Loucy (cell line): ENCODE measurements around the gene KRT79.

Experiments used
- H2AFZ ChIP-seq: fragments of 200-600 bp; sonication (generic); 2 replicates; pipeline ENCODE4 v1.6.0; 2016; ENCODE audit warnings: antibody characterized with exemption, mild to moderate bottlenecking, low read length, moderate library complexity
- H3F3A ChIP-seq: fragments of 200-600 bp; 2 replicates; pipeline ENCODE4 v1.6.0; 2016; ENCODE audit warnings: antibody characterized with exemption, low read depth, mild to moderate bottlenecking
- H3K27me3 ChIP-seq: fragments of 200-600 bp; sonication (generic); 2 replicates; pipeline ENCODE4 v1.6.1; 2014; ENCODE audit warnings: low read length, mild to moderate bottlenecking; ENCODE audit not compliant: insufficient read depth, poor library complexity, severe bottlenecking
- H3K36me3 ChIP-seq: fragments of 200-600 bp; sonication (generic); 2 replicates; pipeline ENCODE4 v1.6.1; 2016; ENCODE audit warnings: low read length; ENCODE audit not compliant: insufficient read depth
- H3K4me1 ChIP-seq: fragments of 200-600 bp; sonication (generic); 2 replicates; pipeline ENCODE4 v1.5.1; 2014; ENCODE audit warnings: low read length, mild to moderate bottlenecking; ENCODE audit not compliant: insufficient read depth, poor library complexity, severe bottlenecking
- H3K4me2 ChIP-seq: fragments of 200-600 bp; sonication (generic); 2 replicates; pipeline ENCODE4 v1.6.0; 2014; ENCODE audit warnings: antibody characterized with exemption, low read length, low read depth, mild to moderate bottlenecking; ENCODE audit not compliant: poor library complexity, severe bottlenecking
- H3K4me3 ChIP-seq: fragments of 200-600 bp; sonication (generic); 2 replicates; pipeline ENCODE4 v1.5.1; 2014; ENCODE audit warnings: low read length, mild to moderate bottlenecking, mixed read lengths; ENCODE audit not compliant: poor library complexity, severe bottlenecking
- H3K79me2 ChIP-seq: fragments of 200-600 bp; sonication (generic); 2 replicates; pipeline ENCODE4 v1.6.1; 2014; ENCODE audit warnings: low read length; ENCODE audit not compliant: insufficient read depth
- H3K9ac ChIP-seq: fragments of 200-600 bp; sonication (generic); 2 replicates; pipeline ENCODE4 v1.6.0; 2014; ENCODE audit warnings: mild to moderate bottlenecking, low read depth, low read length, moderate library complexity; ENCODE audit not compliant: poor library complexity, severe bottlenecking
- H3K9me2 ChIP-seq: fragments of 200-600 bp; sonication (generic); replicated peaks from 2 replicates; pipeline ENCODE4 v1.6.1; 2016; ENCODE audit warnings: low read depth, low read length, mixed read lengths
- H3K9me3 ChIP-seq: fragments of 200-600 bp; sonication (generic); 2 replicates; pipeline ENCODE4 v1.6.1; 2014; ENCODE audit warnings: mild to moderate bottlenecking, antibody characterized with exemption, low read length, low read depth; ENCODE audit not compliant: insufficient read depth
- H4K20me1 ChIP-seq: fragments of 200-600 bp; sonication (generic); 2 replicates; pipeline ENCODE4 v1.6.0; 2014; ENCODE audit warnings: antibody characterized with exemption, low read length, mild to moderate bottlenecking; ENCODE audit not compliant: insufficient read depth, poor library complexity, severe bottlenecking
- EZH2phosphoT487 ChIP-seq: fragments of 200-600 bp; IDR thresholded peaks from 2 replicates; pipeline ENCODE4 v1.6.1; 2018; ENCODE audit warnings: antibody characterized with exemption, mild to moderate bottlenecking, moderate library complexity, borderline replicate concordance
- TF ChIP-seq, protein P1 (sequence below): fragments of 200-600 bp; sonication (generic); conservative IDR thresholded peaks from 2 replicates; pipeline ENCODE4 v1.5.1; 2014; ENCODE audit warnings: mild to moderate bottlenecking, antibody characterized with exemption, low read length

KRT79 gene

DNA sequence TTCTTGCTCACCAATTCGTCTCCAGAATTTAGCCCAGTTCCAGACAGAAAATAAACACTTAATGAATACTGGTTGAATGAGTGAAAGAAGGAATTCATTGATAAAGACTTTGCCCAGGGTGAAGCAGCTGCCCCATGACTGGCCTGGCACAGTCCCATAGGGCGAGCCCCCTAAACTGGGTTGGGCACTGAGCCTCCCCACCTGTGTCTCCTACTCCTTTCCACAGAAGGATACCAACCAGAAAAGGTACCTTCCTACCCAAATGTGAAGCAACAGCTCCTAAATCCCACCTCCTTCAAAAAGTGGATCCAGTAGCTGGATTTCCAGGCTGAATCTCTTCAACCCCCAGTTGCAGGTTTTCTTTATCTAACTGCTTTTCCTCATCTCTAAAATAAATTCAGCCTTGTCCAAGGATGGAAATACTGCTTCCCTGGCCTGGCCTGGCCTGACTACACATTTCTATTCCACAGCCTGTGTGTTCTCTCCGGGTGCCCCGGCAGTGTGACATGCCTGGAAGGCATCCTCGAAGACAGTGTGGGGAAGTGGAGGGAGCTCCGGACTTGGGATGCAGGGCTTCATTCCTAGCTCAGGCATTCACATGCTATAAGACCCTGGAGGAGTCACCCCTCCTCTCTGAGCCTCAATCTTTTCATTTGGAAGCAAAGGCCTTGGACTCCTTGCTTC, 45.8 kb downstream of the KRT79 start:
- no peaks in the 10 kb centered on the region for H3K9me3 ChIP-seq
- H3F3A ChIP-seq, result no peaks in the 10 kb centered on the region

DNA sequence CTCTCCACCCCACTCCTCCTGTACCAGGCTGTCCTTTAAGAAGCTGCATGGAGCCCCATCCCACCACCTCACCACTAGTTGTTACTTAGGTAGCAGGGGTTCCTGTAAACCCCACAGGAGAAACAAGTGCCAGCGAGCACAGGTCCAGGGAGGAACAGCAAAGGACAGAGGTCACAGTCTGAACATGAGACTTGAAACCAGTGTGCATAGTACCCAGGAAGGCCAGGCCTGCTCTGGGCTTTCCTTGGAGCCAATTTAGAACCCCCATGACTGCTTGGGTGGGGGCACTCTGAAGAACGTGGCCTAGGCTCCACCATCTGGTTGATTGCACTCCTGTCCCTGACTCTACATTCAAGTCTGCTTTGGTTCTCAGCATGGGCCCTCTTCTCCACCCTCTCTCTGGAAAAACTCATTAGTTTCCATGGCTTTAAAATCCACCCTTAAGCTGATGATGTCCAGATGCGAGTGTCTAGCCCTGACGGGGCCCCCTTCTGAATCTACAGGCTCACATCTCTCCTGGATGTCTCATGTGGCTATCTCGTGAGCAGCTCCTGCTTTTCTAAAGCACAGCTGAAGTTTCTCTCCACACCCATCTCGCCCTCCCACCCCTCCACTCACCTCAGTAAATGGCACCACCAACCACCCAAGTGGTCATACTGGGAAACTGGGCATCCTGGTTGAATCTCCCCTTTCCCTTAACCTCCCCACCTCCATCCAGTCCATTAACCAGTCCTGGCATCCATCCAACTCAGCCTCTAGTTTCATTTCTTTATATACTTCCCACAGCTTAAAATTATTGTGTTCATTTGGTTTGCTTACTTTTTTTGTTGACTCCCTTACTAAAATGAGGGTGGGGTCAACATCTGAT, 46.6 kb downstream of the KRT79 start:
- H3K9me2 ChIP-seq, result no peaks in the 10 kb centered on the region
- no peak overlapping the region for H3K4me3 ChIP-seq
- TF ChIP-seq, protein P1, sequence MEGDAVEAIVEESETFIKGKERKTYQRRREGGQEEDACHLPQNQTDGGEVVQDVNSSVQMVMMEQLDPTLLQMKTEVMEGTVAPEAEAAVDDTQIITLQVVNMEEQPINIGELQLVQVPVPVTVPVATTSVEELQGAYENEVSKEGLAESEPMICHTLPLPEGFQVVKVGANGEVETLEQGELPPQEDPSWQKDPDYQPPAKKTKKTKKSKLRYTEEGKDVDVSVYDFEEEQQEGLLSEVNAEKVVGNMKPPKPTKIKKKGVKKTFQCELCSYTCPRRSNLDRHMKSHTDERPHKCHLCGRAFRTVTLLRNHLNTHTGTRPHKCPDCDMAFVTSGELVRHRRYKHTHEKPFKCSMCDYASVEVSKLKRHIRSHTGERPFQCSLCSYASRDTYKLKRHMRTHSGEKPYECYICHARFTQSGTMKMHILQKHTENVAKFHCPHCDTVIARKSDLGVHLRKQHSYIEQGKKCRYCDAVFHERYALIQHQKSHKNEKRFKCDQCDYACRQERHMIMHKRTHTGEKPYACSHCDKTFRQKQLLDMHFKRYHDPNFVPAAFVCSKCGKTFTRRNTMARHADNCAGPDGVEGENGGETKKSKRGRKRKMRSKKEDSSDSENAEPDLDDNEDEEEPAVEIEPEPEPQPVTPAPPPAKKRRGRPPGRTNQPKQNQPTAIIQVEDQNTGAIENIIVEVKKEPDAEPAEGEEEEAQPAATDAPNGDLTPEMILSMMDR, result no peak
- no peak for TF ChIP-seq EZH2phosphoT487
- no peaks in the 10 kb centered on the region for H3F3A ChIP-seq
- no peaks in the 10 kb centered on the region for H3K27me3 ChIP-seq
- no peaks in the 10 kb centered on the region for H3K9me3 ChIP-seq
- H4K20me1 ChIP-seq, result no peaks in the 10 kb centered on the region
- H3K36me3 ChIP-seq, result no peaks in the 10 kb centered on the region
- no peaks in the 10 kb centered on the region for H3K79me2 ChIP-seq
- no peak overlapping the region for H3K4me2 ChIP-seq
- H3K4me1 ChIP-seq, result no peaks in the 10 kb centered on the region
- H2AFZ ChIP-seq, result no peak overlapping the region
- H3K9ac ChIP-seq, result no peak overlapping the region

More for the DNA sequence above, 45.8 kb downstream of the KRT79 start:
- no peak overlapping the region for H3K4me3 ChIP-seq
- H3K9me2 ChIP-seq, result no peaks in the 10 kb centered on the region
- no peaks in the 10 kb centered on the region for H3K79me2 ChIP-seq
- H3K27me3 ChIP-seq, result no peaks in the 10 kb centered on the region
- no peaks in the 10 kb centered on the region for H3K4me1 ChIP-seq
- no peaks in the 10 kb centered on the region for H4K20me1 ChIP-seq
- H3K9ac ChIP-seq, result no peak overlapping the region
- no peak for TF ChIP-seq EZH2phosphoT487
- TF ChIP-seq, protein P1, result no peak
- H3K4me2 ChIP-seq, result no peak overlapping the region
- H2AFZ ChIP-seq, result no peak overlapping the region
- no peaks in the 10 kb centered on the region for H3K36me3 ChIP-seq

DNA sequence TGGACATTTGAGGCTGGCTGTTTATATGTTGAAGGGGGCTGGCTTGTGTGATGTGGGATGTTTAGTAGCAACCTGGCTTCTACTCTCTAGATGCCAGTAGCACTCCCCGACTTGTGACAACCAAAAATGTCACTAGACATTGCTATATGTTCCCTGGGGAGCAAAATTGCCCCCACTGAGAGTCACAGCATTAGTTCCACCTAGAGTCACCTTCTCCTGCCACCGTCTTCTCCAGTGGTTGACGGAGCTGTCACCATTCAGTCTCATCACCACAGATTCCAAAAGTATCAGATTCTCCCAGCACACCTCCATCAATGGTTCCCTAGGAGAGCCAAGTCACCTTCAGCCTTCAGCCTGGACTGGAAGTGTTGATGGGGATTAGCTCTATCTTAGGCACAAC, 49.2 kb downstream of the KRT79 start:
- Histone ChIP-seq H3K27me3 (no peaks in the 10 kb centered on the region), H3K4me3 (no peak overlapping the region), H3K9me3 (no peaks in the 10 kb centered on the region), H2AFZ (no peak overlapping the region), H4K20me1 (no peaks in the 10 kb centered on the region), H3K4me1 (no peaks in the 10 kb centered on the region), H3K79me2 (no peaks in the 10 kb centered on the region), H3K36me3 (no peaks in the 10 kb centered on the region), H3K9ac (no peak overlapping the region), H3K4me2 (no peak overlapping the region), H3K9me2 (no peaks in the 10 kb centered on the region), H3F3A (no peaks in the 10 kb centered on the region)
- no peak for TF ChIP-seq EZH2phosphoT487
- TF ChIP-seq, protein P1, result no peak
